ENCODE data around the gene NAXE. TPM values are rescaled to one million over a fixed set of nuclear protein-coding genes. Genes with fewer than 3 reads are reported as not detected.
"Not testable (repeated sequence)": the region's sequence is repeated elsewhere in the genome, so short reads cannot be mapped to it uniquely, and the experiment has no call there.

NAXE gene
- total RNA-seq, 2 experiments from 2014 or later = 66.3 to 73.9 TPM

GRCh38 chr1:156607344-156607743 lies 15.8 kb downstream of the NAXE start:
- CTCF ChIA-PET, POLR2A ChIA-PET: not testable (repeated sequence)

- ChIA-PET POLR2A (interaction anchor here (0.6 kb wide), 1 partner anchor 121 kb away, joined by 3 read pairs; the partner anchor contains the start of gene ISG20L2), CTCF (interaction anchor here (0.7 to 1.8 kb wide), 24 partner anchors 9 to 223 kb away, joined by 3 to 19 read pairs (median 4); partner anchors contain the start of gene NAXE)
Measured at GRCh38 chr1:156608036-156608674, 16.6 kb downstream of the NAXE start.

- CTCF ChIA-PET = interaction anchor here (0.7 to 1.8 kb wide), 22 partner anchors 8 to 223 kb away, joined by 3 to 19 read pairs (median 4); partner anchors contain the start of gene NAXE
Measured at GRCh38 chr1:156608981-156609380, 17.4 kb downstream of the NAXE start.

GRCh38 chr1:156610072-156610471 lies 18.5 kb downstream of the NAXE start:
- POLR2A ChIA-PET = not testable (repeated sequence)
- CTCF ChIA-PET = interaction anchor here (0.7 to 1.4 kb wide), 4 partner anchors 14 to 224 kb away, joined by 3 to 4 read pairs (median 3); no protein-coding TSS in a partner anchor

More at GRCh38 chr1:156608981-156609380, 17.4 kb downstream of the NAXE start:
- POLR2A ChIA-PET = interaction anchor here (0.6 kb wide), 1 partner anchor 120 kb away, joined by 3 read pairs; the partner anchor contains the start of gene ISG20L2

GRCh38 chr1:156612666-156613065 lies 21.1 kb downstream of the NAXE start:
- POLR2A ChIA-PET = no interaction called here
- CTCF ChIA-PET = interaction anchor here (0.7 to 3.1 kb wide), 11 partner anchors 12 to 227 kb away, joined by 3 to 10 read pairs (median 4); partner anchors contain the start of gene CRABP2

- CTCF ChIA-PET = no interaction called here
Measured at GRCh38 chr1:156615946-156616345, 24.4 kb downstream of the NAXE start.

GRCh38 chr1:156616463-156616862 lies 24.9 kb downstream of the NAXE start:
- POLR2A ChIA-PET = no interaction called here
- CTCF ChIA-PET = interaction anchor here (0.7 to 1.7 kb wide), 4 partner anchors 13 to 53 kb away, joined by 3 to 5 read pairs (median 3); no protein-coding TSS in a partner anchor

More at GRCh38 chr1:156615946-156616345, 24.4 kb downstream of the NAXE start:
- POLR2A ChIA-PET = no interaction called here

GRCh38 chr1:156618853-156619581 lies 27.4 kb downstream of the NAXE start, which contains the start of gene HAPLN2:
TSS of gene HAPLN2 (plus strand) at chr1:156619415. CDS start at chr1:156623491, 4,076 bp downstream.
- ChIA-PET POLR2A (no interaction called here), CTCF (interaction anchor here (1.6 to 1.9 kb wide), 2 partner anchors 38 to 70 kb away, joined by 5 to 7 read pairs; no protein-coding TSS in a partner anchor)

- ChIA-PET CTCF (interaction anchor here (0.7 to 1.9 kb wide), 5 partner anchors 8 to 87 kb away, joined by 3 to 7 read pairs (median 4); partner anchors contain the start of gene CRABP2), POLR2A (no interaction called here)
Measured at GRCh38 chr1:156619582-156619955, 28.0 kb downstream of the NAXE start.

GRCh38 chr1:156622581-156623297 lies 31.2 kb downstream of the NAXE start:
- ChIA-PET CTCF (interaction anchor here (0.5 to 9.3 kb wide), 6 partner anchors 20 to 237 kb away, joined by 3 to 119 read pairs (median 10); partner anchors contain the start of genes GPATCH4 and NTRK1), POLR2A (no interaction called here)

- ChIA-PET POLR2A (interaction anchor here (0.7 to 1.5 kb wide), 2 partner anchors 25 to 37 kb away, joined by 3 read pairs; no protein-coding TSS in a partner anchor), CTCF (interaction anchor here (0.6 to 9.3 kb wide), 23 partner anchors 9 to 236 kb away, joined by 3 to 119 read pairs (median 6); partner anchors contain the start of genes BCAN, CRABP2, GPATCH4 and MRPL24)
Measured at GRCh38 chr1:156623946-156624813, 32.6 kb downstream of the NAXE start.

- POLR2A ChIA-PET = interaction anchor here (1.5 kb wide), 1 partner anchor 36 kb away, joined by 3 read pairs; no protein-coding TSS in a partner anchor
- CTCF ChIA-PET = interaction anchor here (0.5 to 9.3 kb wide), 24 partner anchors 10 to 1799 kb away, joined by 3 to 119 read pairs (median 6); partner anchors contain the start of genes BCAN, CRABP2, GPATCH4 and MRPL24
Measured at GRCh38 chr1:156624814-156625435, 33.3 kb downstream of the NAXE start.

GRCh38 chr1:156625436-156626078 lies 34.0 kb downstream of the NAXE start:
- ChIA-PET POLR2A (interaction anchor here (1.5 kb wide), 1 partner anchor 36 kb away, joined by 3 read pairs; no protein-coding TSS in a partner anchor), CTCF (interaction anchor here (0.5 to 9.3 kb wide), 12 partner anchors 12 to 1799 kb away, joined by 3 to 119 read pairs (median 8); partner anchors contain the start of genes BCAN and CRABP2)

GRCh38 chr1:156626079-156626438 lies 34.5 kb downstream of the NAXE start:
- POLR2A ChIA-PET = no interaction called here
- CTCF ChIA-PET = interaction anchor here (0.6 to 9.3 kb wide), 15 partner anchors 13 to 263 kb away, joined by 3 to 119 read pairs (median 10); partner anchors contain the start of genes BCAN and CRABP2

- POLR2A ChIA-PET = no interaction called here
- CTCF ChIA-PET = interaction anchor here (0.6 to 9.3 kb wide), 25 partner anchors 8 to 242 kb away, joined by 3 to 119 read pairs (median 6); partner anchors contain the start of genes BCAN, CRABP2, HDGF and NTRK1
Measured at GRCh38 chr1:156627313-156627880, 35.8 kb downstream of the NAXE start.

GRCh38 chr1:156629823-156630449 lies 38.4 kb downstream of the NAXE start:
- ChIA-PET POLR2A (no interaction called here), CTCF (interaction anchor here (1.5 to 9.3 kb wide), 2 partner anchors 11 to 29 kb away, joined by 3 to 119 read pairs; no protein-coding TSS in a partner anchor)
